PFSK-1 (cell line): ENCODE data around the gene NUP98.

Source experiments
- POLR2AphosphoS5 ChIP-seq: IDR thresholded peaks from 2 replicates; pipeline ENCODE4 v1.6.1; 2012; ENCODE audit warnings: low read depth, mild to moderate bottlenecking, control low read depth, low read length, moderate library complexity
- SIN3A ChIP-seq: IDR thresholded peaks from 2 replicates; pipeline ENCODE4 v1.6.1; 2012; ENCODE audit warnings: mild to moderate bottlenecking, low read length, moderate library complexity, borderline replicate concordance; ENCODE audit not compliant: insufficient read depth

DNA sequence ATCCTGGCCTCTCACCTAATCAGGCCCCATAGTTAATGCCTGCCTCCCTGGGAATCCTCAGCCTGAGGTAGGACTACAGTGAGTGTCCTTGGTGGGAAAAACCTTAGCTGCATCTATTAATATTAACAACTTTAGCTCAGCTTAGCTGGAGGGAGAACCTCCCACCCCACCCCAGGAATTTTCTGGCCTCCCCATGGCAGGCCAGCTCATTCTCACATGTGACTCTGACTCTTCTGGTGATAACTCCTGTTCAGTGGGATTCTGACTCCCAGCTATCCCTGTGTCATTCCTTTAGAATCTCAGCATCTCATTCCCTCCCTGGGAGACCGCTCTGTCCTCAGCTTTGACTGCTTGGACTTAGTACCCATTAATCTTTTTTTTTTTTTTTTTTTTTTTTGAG, 170.1 kb downstream of the NUP98 start:
- no peak for TF ChIP-seq POLR2AphosphoS5
- TF ChIP-seq SIN3A: no peak
